Stimulated activated CD4-positive, alpha-beta T cell treated with anti-CD3 and anti-CD28 coated beads, Interleukin-12 subunit alpha, Interleukin-12 subunit beta, amount 100 ng/mL, for 48 hours (primary cell): Measurements from ENCODE around the gene KLF7.

Experiments
- DNase-seq, 3 donors: peaks; one replicate each; pipeline ENCODE4 v3.0.0-alpha.2; 2020; ENCODE audit warnings: low read depth in 2 of 3, low spot score in 1 of 3

KLF7 gene

DNA sequence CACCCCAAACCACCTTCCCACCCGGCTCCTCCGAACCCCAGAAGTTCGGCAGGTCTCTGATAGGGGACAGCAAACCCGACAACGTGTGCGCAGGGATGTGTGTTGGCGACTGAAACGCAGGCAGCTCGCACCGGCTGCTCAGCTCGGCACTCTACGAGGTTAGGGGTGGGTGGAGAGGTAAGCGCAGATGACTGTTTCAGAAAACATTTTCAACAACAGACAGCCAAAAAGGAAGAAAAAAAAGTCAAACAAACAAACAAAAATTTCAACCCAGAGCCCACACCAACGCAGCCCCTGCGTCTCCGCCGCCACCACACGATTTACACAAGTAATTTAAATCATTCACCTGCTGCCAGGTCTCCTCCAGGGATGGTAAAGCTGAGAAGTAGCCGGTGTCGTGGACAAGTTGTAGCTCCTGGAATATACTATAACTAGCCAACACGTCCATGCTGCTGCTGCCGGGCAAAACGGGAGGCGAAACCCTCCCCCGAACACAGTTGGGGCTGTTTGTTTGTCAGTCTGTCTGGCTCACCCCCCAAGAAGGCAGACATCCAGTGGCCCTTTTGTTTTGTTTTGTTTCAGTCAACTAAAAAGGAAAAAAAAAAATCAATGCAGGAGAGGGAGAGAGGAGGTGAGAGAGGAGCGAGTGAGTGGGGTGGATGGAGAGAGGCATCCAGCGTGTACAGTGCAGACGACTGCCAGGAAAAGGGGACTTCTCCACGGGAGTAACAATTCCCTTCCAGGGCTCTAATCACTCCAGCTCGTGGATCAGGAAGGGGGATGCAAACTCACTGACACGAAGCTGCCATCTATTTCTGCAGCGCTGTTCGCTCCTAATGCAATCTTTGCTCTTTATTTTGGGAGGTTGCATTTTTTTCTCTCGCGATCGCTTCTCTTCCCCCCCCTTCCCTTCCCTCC is at the start of gene KLF7:
Gene KLF7 (minus strand): TSS at position 828 of the 918 bp plus-strand sequence. CDS start 380 bp downstream, at position 448.
- peak in 1 of 3 donors; percentile 53 for DNase-seq

DNA sequence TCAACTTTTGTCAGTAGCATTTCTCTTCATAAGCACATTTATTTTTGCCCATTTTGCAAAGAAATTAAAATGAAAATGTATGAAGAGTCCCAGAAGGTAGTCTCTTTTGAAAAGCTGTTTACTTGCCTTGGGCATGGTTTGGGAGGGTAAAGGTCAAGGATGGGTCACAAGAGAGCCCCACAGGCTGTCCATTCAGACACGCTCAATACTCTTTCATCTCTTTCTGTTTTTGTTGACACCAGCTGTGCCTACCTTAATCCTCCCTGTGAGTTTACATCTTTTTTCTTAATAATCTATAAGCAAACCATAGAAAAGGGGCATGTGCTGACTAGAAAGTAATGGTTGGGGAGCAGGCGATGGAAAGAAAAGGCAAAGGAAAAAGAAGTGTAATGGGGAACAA is 49.6 kb upstream of the KLF7 start:
- no peak for DNase-seq

DNA sequence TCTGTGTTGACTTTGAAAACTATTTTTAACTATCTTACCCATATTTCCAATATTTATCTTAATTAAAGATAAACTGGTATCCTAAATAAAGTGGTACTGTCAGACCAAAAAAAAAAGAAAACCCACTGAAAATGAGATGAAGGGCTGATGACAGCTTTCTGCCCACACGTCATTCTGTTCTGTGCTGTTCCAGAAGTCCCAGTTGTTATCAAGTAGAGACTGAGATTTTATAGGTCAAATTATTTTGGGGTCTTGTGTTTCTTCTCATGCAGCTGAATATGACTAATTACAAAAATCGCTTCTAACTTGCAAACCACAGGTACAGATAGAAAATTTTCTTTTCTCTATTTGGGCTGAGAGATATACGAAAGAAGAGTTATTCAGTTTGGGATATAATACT is 48.7 kb upstream of the KLF7 start:
- DNase-seq = no peak

DNA sequence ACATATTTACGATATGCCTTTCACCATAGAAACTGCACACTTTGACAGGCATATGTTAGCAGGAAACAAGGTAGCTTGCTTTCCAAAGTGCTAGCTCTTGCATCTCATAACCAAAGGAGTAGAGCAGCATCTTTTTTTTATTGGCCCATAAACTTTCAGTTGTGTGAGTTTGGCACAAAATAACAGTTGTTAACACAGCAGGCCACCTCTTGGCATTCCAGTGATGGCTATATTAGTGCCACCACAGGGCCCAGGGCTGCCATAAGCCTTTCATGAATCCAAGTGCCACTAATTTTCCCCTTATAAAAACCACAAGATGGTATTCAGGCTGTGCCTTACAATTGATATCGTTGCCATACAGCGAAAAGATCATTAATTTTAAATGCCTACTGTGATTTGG is 40.3 kb upstream of the KLF7 start:
- DNase-seq = no peak

DNA sequence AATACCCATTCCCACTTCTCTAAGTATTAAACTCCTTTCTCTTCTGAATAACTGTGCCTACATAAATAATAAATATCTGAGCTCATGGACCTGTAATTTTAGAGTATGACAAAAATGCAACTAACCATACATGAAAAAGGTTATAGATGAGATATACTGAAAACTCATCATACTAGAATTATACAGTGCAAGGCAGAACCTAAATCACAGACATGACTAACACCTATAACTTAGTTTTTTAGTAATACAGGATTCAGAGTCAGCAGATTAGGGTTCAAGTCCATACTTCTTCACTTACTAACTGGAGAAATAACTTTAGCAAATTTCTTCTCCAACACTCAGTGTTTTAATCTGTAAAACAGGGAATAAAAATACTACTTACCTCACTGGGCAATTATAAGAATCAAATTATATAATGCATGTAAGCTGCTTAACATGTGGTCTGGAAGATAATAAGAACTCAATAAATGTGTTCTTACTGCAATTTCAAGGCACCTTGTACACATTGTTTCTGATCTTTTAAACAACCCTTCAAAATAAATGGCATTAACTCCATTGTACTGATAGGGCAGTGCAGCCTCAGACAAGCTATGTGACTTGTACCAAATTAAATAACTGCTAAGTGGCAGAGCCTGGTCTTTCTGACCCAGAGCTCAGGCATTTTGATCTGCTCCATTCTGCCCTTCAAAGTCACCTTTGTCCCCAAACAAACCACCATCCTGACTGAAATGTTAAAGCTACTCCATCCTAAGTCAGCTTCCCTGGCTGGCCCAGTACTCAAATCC is 39.6 kb upstream of the KLF7 start:
- no peak for DNase-seq

DNA sequence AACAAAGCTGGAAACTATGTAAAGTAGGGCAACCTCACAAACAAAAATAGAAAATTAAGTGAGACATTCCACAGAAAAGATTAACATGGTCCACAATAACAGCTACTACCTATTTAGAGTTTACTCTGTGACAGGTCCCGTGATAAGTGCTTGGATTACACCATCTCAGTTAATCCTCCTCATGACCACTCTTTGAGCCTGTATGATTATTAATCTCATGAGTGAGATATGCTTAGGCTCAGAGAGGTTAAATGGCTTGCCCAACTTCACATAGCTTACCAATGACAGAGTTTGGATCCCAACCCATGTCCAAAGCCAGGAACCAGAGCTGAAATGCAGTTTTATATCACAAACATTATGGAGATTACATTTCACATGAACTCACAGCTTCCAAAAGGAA is 37.3 kb upstream of the KLF7 start:
- DNase-seq = no peak

DNA sequence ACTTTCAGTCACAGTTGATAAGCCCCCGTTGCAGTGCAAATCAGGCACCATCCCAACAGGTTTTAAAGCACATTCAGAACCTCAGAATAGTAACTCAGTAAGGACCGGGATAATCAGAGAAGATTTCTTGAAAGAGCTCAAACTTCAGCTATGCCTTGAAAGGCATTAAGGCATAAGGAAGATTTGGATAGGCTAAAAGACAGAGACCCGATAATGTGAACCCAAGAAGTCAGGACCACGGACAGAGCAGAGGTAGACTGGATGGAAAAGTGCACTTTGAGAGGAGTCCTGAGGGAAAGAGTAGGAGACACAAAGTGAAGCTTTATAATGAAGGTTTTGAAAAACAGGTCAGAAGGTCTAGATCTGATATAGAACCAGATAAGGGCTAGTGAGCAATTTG is 36.9 kb upstream of the KLF7 start:
- DNase-seq = no peak

DNA sequence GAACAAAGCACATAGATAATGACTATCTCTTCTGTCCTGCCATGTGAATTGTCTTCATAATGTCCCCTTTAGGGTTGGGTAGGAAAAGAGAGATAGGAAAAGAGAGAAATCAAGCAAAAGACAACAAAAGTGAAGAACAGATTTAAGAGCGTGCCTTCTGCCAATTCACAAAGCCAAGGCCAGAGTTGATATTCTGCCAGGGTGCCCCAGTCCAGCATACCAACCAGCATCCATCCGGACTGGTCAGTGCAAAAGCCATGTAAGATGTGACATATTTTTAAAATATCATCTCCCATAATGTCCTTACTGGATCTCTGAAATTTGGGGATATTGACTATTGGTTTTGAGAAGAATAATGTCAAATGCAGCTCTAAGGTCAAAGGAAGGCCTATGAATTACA is 35.7 kb upstream of the KLF7 start:
- DNase-seq = no peak

DNA sequence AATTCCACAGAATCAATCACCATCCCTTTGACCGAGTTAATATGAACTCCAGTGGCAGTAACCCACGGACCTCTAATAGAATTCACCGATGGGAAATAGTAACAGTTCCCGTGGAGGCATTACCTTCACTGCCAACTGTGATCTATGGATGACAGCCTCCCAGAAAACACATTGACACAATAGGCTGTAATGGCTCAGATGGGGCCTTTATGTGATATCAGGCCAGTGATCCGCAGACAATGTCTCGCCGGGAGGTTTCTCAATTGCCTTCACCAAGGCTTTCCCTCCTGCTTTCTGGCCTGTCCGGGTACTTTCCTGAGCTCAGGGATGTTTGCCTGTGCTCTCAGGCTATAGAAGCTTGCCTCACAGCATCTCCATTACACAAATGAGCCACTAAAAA is 34.4 kb upstream of the KLF7 start:
- no peak for DNase-seq

DNA sequence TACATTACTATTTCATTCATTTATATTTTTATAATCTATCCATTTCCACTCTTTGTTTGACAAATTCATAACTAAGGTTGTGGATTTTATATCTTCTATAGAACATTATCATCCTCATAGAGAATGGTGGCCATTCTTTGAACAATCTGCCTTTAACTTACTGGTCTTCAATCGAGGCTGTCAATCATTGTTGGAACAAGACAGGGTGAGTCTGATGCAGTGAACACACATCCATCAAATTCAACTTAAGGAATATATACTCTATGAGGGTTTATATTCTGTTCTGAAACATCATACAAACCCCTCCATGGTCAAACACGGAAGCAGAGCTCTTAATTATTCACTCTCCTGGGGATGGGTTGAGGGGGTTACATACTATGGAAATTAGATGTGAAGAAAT is 28.3 kb upstream of the KLF7 start:
- no peak for DNase-seq

DNA sequence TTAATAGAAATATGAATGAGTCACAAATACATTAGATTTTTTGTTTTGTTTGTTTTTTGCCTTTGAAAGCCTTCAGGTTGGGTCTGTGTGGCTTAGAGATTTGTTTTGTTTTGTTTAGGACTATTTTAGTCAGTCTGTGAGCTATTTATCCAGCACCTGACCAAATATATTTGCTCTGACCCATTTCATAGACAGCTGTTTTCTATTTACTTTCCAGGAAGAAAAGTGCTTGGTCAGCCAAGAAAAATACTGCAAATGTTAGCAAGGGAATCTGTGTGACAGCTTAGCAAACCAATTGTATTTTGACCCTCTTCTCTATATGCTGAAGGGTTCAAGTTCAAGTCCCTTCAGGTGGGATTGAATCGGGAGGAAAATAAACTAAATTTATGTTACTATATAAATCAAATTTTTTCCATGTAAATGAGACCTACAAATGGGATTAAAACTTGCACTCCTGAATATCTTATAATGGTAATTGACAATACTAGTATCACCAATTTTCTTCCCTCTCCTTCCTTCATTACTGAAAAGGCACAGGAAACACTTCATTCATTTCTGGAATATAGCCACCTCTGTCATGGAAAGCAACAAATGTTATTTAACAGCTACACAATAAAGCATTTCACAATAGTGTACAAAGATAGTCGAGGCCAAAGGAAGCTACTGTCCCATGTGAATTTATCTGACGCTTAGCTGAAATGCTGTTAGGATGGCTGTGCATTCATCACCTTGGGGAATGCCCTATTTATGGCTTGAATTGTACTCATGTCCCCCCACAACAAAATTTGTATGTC is 23.1 kb upstream of the KLF7 start:
- no peak for DNase-seq

DNA sequence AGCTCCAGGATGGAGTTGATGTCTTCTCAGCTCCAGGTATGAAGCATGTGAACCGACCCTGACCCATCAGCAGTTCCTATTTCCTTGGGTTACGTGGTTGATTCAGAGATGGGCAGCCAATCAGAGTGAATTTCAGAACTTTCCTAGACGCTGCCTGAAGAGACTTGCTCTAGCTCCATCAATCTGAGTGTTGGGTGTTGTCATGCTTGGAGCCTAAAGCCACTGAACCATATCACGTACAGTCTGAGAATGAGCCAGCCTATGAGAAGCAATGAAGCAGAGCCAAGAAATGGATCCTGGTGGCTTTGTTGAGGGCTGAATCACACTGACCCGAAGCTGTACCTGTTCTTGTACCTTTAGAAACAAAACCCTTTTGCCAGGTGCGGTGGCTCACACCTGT is 19.6 kb upstream of the KLF7 start:
- no peak for DNase-seq

DNA sequence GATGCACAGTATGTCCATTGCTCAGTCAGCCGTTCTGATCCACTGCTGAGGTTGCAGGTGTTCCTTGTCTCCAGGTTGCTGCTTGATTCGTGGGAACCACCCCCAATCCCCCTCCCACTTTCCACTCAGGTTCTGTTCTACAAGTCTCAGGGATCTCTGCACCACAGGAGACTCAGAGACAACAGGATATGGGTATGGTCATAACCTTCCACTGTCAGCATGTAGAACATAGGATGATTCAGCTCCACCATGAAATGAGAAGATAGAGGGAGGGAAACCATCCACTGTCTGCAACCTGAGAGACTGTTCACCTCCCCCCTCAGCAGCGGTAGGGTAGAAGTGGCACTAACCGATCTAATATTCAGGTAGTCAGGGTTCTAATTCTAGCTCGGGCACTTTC is 19.0 kb upstream of the KLF7 start:
- DNase-seq = no peak

DNA sequence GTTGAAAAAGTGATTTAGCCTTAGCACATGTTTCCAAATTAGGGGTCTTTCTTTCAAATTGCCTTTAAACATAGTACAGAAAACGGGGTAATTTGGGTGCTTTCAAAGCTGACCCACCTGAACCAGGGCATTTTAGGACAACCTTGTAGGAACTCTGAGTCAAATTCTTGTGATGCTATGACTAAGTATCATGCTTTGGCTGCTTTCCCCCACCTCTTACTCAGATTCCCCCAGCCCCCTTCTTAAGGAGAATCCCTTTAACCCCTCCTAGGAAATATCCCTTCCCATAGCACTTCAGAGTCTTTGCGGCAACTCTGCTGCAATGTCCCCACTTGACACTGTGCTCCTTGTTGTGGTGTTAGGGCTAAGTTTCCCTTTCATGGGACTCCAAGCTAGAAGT is 18.6 kb upstream of the KLF7 start:
- no peak for DNase-seq

DNA sequence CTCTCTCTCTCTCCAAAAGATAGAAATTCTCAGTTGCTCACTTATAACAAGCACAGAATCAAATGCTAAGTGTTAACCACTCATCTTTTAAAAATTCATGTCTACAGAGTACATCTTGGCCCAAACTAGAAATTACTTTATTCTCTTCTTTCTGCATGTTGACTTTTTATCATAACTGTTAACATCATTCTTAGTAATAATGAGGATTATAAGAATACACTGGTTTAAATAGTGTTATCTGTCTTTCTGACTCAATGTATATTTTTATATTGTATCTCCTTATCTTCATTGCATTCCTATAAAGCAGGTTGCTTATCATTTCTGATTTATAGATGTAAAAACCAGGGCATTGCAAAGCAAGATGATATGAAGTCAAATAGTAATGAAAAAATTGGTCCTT is 17.8 kb upstream of the KLF7 start:
- DNase-seq = no peak

DNA sequence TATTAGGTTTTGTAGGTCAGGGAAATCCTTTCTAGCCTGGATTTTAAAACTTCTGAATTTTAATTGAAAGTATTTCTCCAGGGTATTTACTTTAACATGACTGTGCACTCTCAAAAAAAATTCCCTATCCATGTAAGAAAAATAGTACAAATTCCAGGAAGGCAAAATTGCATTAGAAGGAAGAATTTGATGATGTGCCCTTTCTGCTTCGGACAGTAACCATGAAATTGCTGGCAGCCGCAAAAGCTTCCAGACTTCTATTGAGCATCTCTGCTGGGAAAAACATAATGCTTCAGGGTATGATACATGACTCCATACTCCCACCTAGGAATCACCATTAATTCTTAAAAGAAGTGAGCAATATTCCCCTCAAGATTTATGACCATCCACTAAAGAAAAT is 17.2 kb upstream of the KLF7 start:
- no peak for DNase-seq

DNA sequence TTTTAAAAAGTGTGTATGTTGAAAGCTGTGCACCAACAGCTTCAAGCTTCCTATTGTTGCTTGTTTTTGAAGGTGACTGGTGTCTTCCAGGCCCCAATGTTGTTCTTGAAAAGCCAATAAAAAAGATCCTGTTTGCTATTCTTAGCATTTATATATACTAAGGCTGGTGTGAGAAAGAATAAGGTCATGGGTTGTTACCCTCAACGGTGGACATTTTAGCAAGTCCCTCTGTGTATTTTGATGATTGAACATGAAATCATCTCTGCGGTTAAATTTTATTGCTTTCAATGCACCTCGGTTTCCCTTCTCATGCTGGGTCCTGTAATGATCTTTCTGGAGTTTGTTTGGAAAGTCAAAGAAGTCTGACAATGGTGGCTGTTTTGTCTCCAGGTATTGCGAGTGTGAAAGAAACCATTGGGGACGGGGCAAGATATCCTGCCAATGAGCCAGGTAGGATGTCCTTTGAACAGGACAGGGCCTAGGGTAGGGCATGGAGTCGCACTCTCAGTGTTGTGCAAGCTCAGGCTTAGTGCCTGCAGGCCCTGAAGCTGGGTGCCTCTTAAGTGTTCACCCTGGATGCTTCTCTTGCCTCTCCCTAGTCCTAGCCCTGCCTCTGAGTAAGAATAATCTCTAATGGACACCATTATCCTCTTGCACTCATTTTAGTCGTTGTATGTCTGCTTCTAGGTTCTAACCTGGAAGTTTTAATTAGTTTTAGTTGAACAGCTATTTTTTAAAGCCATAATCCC is 16.0 kb upstream of the KLF7 start:
- no peak for DNase-seq

DNA sequence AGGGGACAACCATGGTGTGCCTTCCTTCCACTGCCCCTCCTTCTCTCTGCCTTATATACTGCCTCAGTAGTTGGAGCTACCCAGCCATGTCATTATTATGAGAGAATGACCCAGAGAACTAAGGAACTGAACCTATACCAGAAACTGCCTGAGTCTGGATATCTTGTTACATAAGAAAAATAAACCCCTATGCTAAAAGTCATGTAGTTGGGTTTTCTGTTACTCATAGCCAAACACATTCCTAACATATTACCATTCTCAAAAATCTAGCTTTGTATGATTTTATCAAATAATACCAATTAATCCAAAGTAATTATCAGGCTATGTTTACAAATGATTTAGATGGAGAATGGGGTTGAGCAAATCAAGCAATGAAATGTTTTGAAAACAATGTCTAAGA is 15.0 kb upstream of the KLF7 start:
- no peak for DNase-seq

DNA sequence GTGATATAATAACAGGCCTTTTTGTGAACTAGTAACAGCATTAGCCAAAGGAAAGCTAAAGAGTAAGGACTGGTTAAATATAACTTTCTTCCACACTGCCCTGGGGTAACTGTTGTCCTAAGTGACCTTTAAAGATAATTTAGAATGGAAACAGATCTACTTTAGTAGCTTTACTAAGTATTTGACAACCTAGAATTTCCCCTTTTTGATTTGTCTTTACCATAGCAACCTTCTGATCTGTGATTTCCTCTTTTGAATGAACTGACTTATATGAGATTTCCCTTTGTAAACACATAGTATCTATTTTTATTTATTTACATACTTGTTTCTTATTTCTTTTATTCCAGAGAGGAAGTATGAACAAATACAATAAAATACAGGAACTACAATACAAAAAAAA is 10.5 kb upstream of the KLF7 start:
- DNase-seq = no peak

DNA sequence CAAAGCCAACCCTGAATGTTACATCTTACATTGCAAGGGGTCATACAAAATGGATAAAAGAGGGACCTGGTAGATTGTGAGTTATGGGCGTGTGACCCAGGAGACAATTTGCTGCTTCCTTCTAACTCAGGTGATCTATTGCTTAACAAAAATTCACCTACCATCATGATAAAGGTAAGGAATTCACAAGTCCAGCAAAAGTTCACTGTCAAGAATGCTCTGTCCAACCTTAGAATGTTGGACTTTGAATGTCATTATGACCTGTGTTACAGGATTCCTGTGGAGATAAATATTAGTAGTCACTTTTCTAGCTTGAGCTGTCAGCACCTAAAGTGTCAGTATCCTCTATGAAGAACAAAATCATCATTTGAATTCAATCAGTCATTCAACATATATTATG is 7.9 kb upstream of the KLF7 start:
- no peak for DNase-seq
